Measurements from ENCODE around the gene FSIP1.

- TF ChIP-seq CTCF (conservative IDR thresholded peaks at IDR 0.05 in 1 of 2, IDR thresholded peaks at IDR 0.05 in 1 of 2; ENCODE audit: extremely low read depth in 1 of 2, insufficient read depth in 1 of 2, low read depth in 1 of 2, low read length in 2 of 2) (no peak), EZH2 (IDR thresholded peaks at IDR 0.05; ENCODE audit: borderline replicate concordance, low read length) (no peak)
Observed at GRCh38 chr15:39784125-39784524, 1.5 kb upstream of the FSIP1 start.

Measured in mammary epithelial cell (primary cell).